Fibroblast of villous mesenchyme (primary cell): ENCODE measurements around the gene ZNF652. TPM values are rescaled to one million over a fixed set of nuclear protein-coding genes. Genes with fewer than 3 reads are reported as not detected.

Experiments
- DNase-seq: peaks from one replicate; pipeline ENCODE4 v3.0.0-alpha.2; 2010; ENCODE audit warnings: low read depth
- H3K4me3 ChIP-seq: 2 replicates; pipeline ENCODE4 v1.5.1; 2011; ENCODE audit warnings: low read depth, mild to moderate bottlenecking, low read length
- small RNA-seq: library from RNA; depleted of rRNA; stranded (forward); fragments of <200 nt; gene quantifications from one replicate; pipeline ENCODE3, GENCODE V24; 2012
- total RNA-seq: library from RNA; depleted of rRNA; stranded (reverse); fragments of >200 nt; gene quantifications from 2 replicates; pipeline ENCODE4 v1.2.3, GENCODE V29; 2012
- TF ChIP-seq, protein P1 (sequence below): IDR thresholded peaks from 2 replicates; pipeline ENCODE4 v1.5.1; 2012; ENCODE audit warnings: low read depth, mild to moderate bottlenecking, low read length; ENCODE audit not compliant: insufficient read depth

The ZNF652 gene
- total RNA-seq, 1 donor, result 24.6 TPM

DNA sequence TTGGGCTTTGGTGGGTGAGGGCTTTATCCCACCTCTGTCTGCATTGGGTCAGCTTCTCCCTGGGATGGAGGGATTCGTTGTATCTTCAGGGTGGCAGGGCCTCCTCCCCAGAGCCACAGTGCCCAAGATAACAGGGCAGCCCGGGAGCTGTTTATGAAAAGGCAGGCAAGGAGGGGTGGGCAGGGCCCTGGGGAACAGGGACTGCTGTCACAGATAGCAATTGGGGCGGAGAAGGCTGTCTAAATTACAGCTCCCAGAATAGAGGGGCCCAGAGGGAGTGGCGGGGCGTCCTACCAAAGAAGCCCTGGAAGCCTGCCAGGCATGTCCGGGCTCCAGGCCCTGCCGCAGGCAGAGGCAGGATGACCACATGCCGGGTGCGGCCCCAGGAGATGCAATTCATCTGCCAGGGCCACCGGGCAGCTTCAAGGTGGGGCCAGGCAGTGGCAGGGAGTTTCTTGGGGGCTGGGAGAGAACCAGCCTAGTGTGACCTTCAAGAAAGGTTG is 112.7 kb downstream of the ZNF652 start:
- TF ChIP-seq, protein P1, sequence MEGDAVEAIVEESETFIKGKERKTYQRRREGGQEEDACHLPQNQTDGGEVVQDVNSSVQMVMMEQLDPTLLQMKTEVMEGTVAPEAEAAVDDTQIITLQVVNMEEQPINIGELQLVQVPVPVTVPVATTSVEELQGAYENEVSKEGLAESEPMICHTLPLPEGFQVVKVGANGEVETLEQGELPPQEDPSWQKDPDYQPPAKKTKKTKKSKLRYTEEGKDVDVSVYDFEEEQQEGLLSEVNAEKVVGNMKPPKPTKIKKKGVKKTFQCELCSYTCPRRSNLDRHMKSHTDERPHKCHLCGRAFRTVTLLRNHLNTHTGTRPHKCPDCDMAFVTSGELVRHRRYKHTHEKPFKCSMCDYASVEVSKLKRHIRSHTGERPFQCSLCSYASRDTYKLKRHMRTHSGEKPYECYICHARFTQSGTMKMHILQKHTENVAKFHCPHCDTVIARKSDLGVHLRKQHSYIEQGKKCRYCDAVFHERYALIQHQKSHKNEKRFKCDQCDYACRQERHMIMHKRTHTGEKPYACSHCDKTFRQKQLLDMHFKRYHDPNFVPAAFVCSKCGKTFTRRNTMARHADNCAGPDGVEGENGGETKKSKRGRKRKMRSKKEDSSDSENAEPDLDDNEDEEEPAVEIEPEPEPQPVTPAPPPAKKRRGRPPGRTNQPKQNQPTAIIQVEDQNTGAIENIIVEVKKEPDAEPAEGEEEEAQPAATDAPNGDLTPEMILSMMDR, result no peak
- no peak overlapping the region for H3K4me3 ChIP-seq
- peak; percentile 27 for DNase-seq

DNA sequence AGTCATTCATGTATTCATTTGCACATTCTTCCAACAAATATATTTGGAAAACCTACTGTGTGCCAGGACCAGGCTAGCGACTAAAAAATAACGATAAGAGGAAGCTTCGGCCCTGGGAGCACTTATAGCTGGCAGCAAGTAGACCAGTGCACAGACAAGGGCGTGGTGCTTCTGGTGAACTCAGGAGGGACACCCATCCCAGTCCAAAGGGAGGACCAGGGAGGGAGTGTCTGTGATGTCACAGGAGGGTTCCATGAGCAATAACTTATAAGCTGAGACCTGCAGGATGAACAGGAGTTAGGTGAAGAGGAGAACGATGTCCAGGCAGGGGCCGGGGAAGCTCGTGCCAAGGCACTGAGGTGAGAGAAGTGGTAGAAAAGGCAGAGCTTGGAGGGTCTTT is 114.1 kb downstream of the ZNF652 start:
- TF ChIP-seq, protein P1, result no peak
- no peak for DNase-seq
- no peak overlapping the region for H3K4me3 ChIP-seq

DNA sequence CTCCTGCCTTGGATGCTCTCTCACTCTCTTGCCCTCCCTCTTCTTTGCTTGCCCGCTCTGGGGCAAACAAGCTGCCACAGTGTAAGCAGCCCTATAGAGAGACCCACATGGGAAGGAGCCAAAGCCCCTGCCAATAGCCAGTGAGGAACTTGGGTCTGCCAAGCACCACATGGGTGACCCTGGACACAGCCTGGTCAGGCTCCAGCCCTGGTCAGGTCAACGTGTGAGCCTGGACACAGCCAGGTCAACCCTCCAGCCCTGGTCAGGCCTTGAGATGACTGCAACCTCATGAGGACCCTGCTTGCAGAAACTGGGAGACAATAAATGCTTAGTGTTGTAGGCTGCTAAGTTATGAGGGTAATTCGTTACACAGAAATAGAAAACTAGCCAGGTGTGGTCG is 117.2 kb downstream of the ZNF652 start:
- no peak for DNase-seq
- no peak overlapping the region for H3K4me3 ChIP-seq
- TF ChIP-seq, protein P1, result no peak

Small RNA genes within 50 kb of the gene (small RNA-seq; reads per million reads assigned to genes)
- not detected for gene MIR6129

Other genes with a start within 250 kb of the ZNF652 start
- under 0.01 TPM in 2 replicates for gene B4GALNT2, start 229.5 kb downstream of the ZNF652 start, total RNA-seq
- 0.32 TPM in 1 of 2 replicates, not detected in the other for gene GNGT2, start 151.7 kb downstream of the ZNF652 start, total RNA-seq
- 0.64 and 1.7 TPM in 2 replicates for gene ABI3, start 151.5 kb downstream of the ZNF652 start, total RNA-seq
- gene PHOSPHO1, start 131.5 kb downstream of the ZNF652 start, total RNA-seq, result under 0.01 and 0.32 TPM in 2 replicates
- gene PHB1, start 52.6 kb upstream of the ZNF652 start, total RNA-seq, result 93.4 and 117 TPM in 2 replicates
- gene NGFR, start 133.0 kb upstream of the ZNF652 start, total RNA-seq, result under 0.01 TPM in 2 replicates
- gene NXPH3, start 213.6 kb upstream of the ZNF652 start, total RNA-seq, result 0.43 and 0.97 TPM in 2 replicates